Parathyroid adenoma (tissue), 2 donors: Measurements from ENCODE around the gene LDLRAP1.

Source experiments
- H2AFZ ChIP-seq: fragments of 300-600 bp; sonication (generic); one replicate; pipeline ENCODE4 v1.7.0; 2017; ENCODE audit warnings: antibody characterized with exemption, mild to moderate bottlenecking
- H3K27ac ChIP-seq: fragments of 300-600 bp; sonication (generic); one replicate; pipeline ENCODE4 v1.7.0; 2017
- H3K27me3 ChIP-seq: fragments of 300-600 bp; sonication (generic); one replicate; pipeline ENCODE4 v1.7.0; 2017; ENCODE audit warnings: low read length; ENCODE audit not compliant: control insufficient read depth, insufficient read depth
- H3K36me3 ChIP-seq: fragments of 300-600 bp; sonication (generic); one replicate; pipeline ENCODE4 v1.7.0; 2017; ENCODE audit warnings: low read length; ENCODE audit not compliant: control insufficient read depth, insufficient read depth
- H3K4me1 ChIP-seq: fragments of 300-600 bp; sonication (generic); one replicate; pipeline ENCODE4 v1.7.0; 2017; ENCODE audit warnings: control low read depth
- H3K4me2 ChIP-seq: fragments of 300-600 bp; sonication (generic); one replicate; pipeline ENCODE4 v1.7.0; 2017; ENCODE audit warnings: low read length
- H3K4me3 ChIP-seq: fragments of 300-600 bp; sonication (generic); one replicate; pipeline ENCODE4 v1.7.0; 2017; ENCODE audit warnings: low read depth, low read length
- H3K79me2 ChIP-seq: fragments of 300-600 bp; sonication (generic); one replicate; pipeline ENCODE4 v1.7.0; 2017; ENCODE audit warnings: control low read depth
- H3K9ac ChIP-seq: fragments of 300-600 bp; sonication (generic); one replicate; pipeline ENCODE4 v1.7.0; 2017; ENCODE audit warnings: mild to moderate bottlenecking
- H3K9me3 ChIP-seq: fragments of 300-600 bp; sonication (generic); one replicate; pipeline ENCODE4 v1.7.0; 2017; ENCODE audit warnings: low read length; ENCODE audit not compliant: control insufficient read depth
- TF ChIP-seq, protein P1 (sequence below): fragments of 300-600 bp; sonication (generic); IDR thresholded peaks from one replicate; pipeline ENCODE4 v1.7.0; 2017; ENCODE audit warnings: antibody characterized with exemption, mild to moderate bottlenecking
- donor health status: primary hyperparathyroidism.

The LDLRAP1 gene

DNA sequence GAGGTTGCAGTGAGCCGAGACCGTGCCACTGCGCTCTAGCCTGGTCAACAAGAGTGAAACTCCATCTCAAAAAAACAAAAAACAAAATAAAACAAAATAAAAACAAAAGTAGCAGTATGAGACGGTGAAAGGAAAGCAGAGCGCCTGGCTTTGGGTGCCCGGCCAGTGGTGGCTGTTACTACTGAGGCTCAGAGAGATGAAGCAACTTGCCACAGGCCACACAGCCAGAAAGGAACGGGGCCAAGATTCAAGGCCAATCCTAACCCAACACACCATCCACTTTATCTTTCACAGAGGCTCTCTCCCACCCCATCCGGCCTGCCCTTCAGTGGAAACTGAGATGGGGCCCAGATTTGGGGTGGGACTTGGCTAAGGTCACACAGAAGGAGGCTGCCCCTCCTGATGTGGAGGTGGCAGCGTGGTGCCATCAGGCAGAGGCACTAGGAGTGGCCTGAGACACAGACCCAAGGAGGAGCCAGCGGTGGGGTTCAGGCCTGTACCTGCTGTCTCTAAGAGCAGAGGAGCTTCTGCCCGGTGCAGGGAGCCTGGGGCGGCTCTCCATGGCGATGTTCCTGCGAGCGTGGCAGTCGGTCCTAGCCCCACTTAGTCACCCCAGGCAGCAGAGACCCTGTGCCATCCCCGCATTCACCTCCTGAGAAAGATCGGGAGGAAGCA is 33.2 kb downstream of the LDLRAP1 start:
- TF ChIP-seq, protein P1, sequence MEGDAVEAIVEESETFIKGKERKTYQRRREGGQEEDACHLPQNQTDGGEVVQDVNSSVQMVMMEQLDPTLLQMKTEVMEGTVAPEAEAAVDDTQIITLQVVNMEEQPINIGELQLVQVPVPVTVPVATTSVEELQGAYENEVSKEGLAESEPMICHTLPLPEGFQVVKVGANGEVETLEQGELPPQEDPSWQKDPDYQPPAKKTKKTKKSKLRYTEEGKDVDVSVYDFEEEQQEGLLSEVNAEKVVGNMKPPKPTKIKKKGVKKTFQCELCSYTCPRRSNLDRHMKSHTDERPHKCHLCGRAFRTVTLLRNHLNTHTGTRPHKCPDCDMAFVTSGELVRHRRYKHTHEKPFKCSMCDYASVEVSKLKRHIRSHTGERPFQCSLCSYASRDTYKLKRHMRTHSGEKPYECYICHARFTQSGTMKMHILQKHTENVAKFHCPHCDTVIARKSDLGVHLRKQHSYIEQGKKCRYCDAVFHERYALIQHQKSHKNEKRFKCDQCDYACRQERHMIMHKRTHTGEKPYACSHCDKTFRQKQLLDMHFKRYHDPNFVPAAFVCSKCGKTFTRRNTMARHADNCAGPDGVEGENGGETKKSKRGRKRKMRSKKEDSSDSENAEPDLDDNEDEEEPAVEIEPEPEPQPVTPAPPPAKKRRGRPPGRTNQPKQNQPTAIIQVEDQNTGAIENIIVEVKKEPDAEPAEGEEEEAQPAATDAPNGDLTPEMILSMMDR = no peak
- no peaks in the 10 kb centered on the region for H3K9me3 ChIP-seq
- no peak overlapping the region for H2AFZ ChIP-seq
- H3K36me3 ChIP-seq = no peaks in the 10 kb centered on the region
- H3K27me3 ChIP-seq = no peaks in the 10 kb centered on the region
- H3K4me2 ChIP-seq = no peak overlapping the region
- H3K79me2 ChIP-seq = no peaks in the 10 kb centered on the region
- no peak overlapping the region for H3K27ac ChIP-seq
- H3K4me1 ChIP-seq = no peaks in the 10 kb centered on the region
- H3K9ac ChIP-seq = no peak overlapping the region
- no peak overlapping the region for H3K4me3 ChIP-seq

GRCh38 chr1:25577134-25577920 is 33.9 kb downstream of the LDLRAP1 start:
- Histone ChIP-seq H3K9me3 (no peaks in the 10 kb centered on the region), H3K4me3 (no peak overlapping the region), H3K4me2 (no peak overlapping the region), H3K36me3 (no peaks in the 10 kb centered on the region), H3K79me2 (no peaks in the 10 kb centered on the region), H3K27ac (no peak overlapping the region), H3K27me3 (no peaks in the 10 kb centered on the region), H3K4me1 (no peaks in the 10 kb centered on the region), H3K9ac (no peak overlapping the region), H2AFZ (no peak overlapping the region)
- TF ChIP-seq, protein P1 = no peak

DNA sequence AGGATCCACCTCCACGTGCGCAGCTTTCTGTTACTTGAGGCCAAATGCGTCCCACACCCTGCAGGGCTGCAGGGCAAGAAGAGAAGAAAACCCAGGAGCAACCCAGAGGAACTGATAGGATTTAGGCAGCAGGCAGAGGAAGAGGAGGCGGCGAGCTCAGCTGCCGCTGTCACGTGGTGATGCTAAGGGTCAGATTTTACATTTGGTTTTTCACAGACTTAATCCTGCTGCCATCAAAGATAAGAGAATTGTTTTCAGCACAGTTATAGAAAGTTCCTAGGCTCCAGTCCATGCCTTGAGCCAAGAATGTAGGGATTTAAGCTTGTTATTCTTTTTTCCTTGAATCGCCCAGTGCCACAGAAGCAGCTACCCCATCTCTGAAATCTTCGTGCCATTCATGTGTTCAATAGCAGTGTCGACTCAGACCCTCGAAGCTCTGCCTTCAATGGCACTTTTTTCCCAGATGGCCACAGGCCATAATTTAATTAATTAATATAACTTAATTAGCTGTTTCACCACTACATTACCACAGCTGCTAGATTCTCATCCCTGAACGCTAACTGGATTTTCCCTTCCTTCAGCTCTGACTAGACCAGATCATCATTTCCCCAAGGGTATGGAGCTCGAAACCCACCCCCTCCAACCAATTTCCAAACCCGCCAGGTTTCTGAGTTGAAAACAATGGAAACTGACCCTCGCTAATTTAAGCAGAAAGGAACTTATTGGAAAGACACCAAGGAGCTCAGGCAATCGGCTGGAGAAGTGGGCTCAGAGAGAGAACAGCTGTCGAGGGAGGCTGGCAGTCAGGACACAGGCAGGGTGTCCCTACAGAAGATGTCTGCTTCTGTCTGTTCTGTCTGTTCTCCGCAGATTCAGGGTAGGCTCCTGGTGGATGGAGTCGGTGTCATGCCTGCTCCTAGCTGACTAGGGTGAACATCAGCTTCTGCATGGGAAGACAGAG is 36.2 kb downstream of the LDLRAP1 start:
- no peak overlapping the region for H3K4me2 ChIP-seq
- H3K4me1 ChIP-seq = no peaks in the 10 kb centered on the region
- H3K9me3 ChIP-seq = no peaks in the 10 kb centered on the region
- TF ChIP-seq, protein P1 = no peak
- no peak overlapping the region for H3K27ac ChIP-seq
- H3K79me2 ChIP-seq = no peaks in the 10 kb centered on the region
- H3K9ac ChIP-seq = no peak overlapping the region
- H2AFZ ChIP-seq = no peak overlapping the region
- H3K36me3 ChIP-seq = no peaks in the 10 kb centered on the region
- no peak overlapping the region for H3K4me3 ChIP-seq
- no peaks in the 10 kb centered on the region for H3K27me3 ChIP-seq

DNA sequence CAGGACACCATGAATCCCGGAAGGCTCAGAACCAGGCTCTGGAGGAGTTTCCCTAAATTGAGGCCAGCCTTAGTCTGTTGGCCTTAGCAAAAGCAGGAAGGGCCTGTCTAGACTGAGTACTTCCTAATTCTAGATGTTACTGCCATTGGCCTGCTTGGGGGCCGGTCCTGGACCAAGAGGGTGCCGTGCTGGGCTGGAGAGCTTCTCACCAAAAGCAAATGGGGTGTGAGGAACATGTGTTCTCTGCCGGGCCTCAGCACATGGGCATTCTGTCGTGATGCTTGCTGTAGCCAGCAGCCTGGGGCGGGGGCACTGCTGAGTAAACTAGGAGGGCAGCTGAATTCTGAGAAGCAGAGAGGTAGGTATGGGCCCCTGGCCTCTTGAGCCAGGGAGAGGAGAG is 37.5 kb downstream of the LDLRAP1 start:
- TF ChIP-seq, protein P1 = no peak
- Histone ChIP-seq H3K9ac (no peak overlapping the region), H3K27me3 (no peaks in the 10 kb centered on the region), H3K79me2 (no peaks in the 10 kb centered on the region), H3K36me3 (no peaks in the 10 kb centered on the region), H3K4me3 (no peak overlapping the region), H3K27ac (no peak overlapping the region), H2AFZ (no peak overlapping the region), H3K9me3 (no peaks in the 10 kb centered on the region), H3K4me2 (no peak overlapping the region), H3K4me1 (no peaks in the 10 kb centered on the region)
